Hepatocyte (in vitro differentiated cells): ENCODE measurements around the gene ANAPC2. TPM values are rescaled to one million over a fixed set of nuclear protein-coding genes. Genes with fewer than 3 reads are reported as not detected.
A peak's percentile ranks its signal among the peaks of the same experiment; 100 is the strongest.

Source experiments
- DNase-seq: peaks from one replicate; pipeline ENCODE4 v3.0.0-alpha.2; 2016; ENCODE audit warnings: low spot score
- H2AFZ ChIP-seq: fragments of 200-600 bp; sonication (generic); 2 replicates; pipeline ENCODE4 v1.6.0; 2016; ENCODE audit warnings: antibody characterized with exemption, mild to moderate bottlenecking
- H3K27ac ChIP-seq: fragments of 200-600 bp; sonication (generic); 2 replicates; pipeline ENCODE4 v1.5.1; 2016; ENCODE audit warnings: mild to moderate bottlenecking
- H3K27me3 ChIP-seq: fragments of 200-600 bp; sonication (generic); 2 replicates; pipeline ENCODE4 v1.6.1; 2016
- H3K36me3 ChIP-seq: fragments of 200-600 bp; sonication (generic); replicated peaks from 2 replicates; pipeline ENCODE4 v1.5.1; 2016; ENCODE audit warnings: low read depth; ENCODE audit not compliant: insufficient read depth
- H3K4me1 ChIP-seq: fragments of 200-600 bp; sonication (generic); 2 replicates; pipeline ENCODE4 v1.5.1; 2016; ENCODE audit warnings: mild to moderate bottlenecking, moderate library complexity; ENCODE audit not compliant: insufficient read depth
- H3K4me2 ChIP-seq: fragments of 200-600 bp; sonication (generic); 2 replicates; pipeline ENCODE4 v1.6.0; 2016
- H3K4me3 ChIP-seq: fragments of 200-600 bp; sonication (generic); 2 replicates; pipeline ENCODE4 v1.5.1; 2016; ENCODE audit warnings: mild to moderate bottlenecking
- H3K79me2 ChIP-seq: fragments of 200-600 bp; sonication (generic); 2 replicates; pipeline ENCODE4 v1.6.0; 2017; ENCODE audit warnings: mild to moderate bottlenecking
- H3K9me2 ChIP-seq: fragments of 200-600 bp; sonication (generic); replicated peaks from 2 replicates; pipeline ENCODE4 v1.6.0; 2017; ENCODE audit warnings: mild to moderate bottlenecking; ENCODE audit not compliant: insufficient read depth
- H3K9me3 ChIP-seq: fragments of 200-600 bp; sonication (generic); 2 replicates; pipeline ENCODE4 v1.5.1; 2016; ENCODE audit warnings: low read depth, mild to moderate bottlenecking
- H4K20me1 ChIP-seq: fragments of 200-600 bp; sonication (generic); 2 replicates; pipeline ENCODE4 v1.6.0; 2016; ENCODE audit warnings: mild to moderate bottlenecking; ENCODE audit not compliant: insufficient read depth, poor library complexity, severe bottlenecking
- EZH2 ChIP-seq: fragments of 200-600 bp; sonication (generic); IDR thresholded peaks from 2 replicates; pipeline ENCODE4 v1.6.1; 2016; ENCODE audit warnings: antibody characterized with exemption, mild to moderate bottlenecking, borderline replicate concordance
- EZH2phosphoT487 ChIP-seq: fragments of 200-600 bp; sonication (generic); IDR thresholded peaks from one replicate; pipeline ENCODE4 v1.6.1; 2018; ENCODE audit warnings: antibody characterized with exemption, mild to moderate bottlenecking, low read depth, moderate library complexity; ENCODE audit not compliant: unreplicated experiment, severe bottlenecking
- WGBS: methylation state at CpG from one replicate; pipeline ENCODE4 v1.1.6; 2016; ENCODE audit warnings: low lambda C conversion rate; ENCODE audit errors: missing lambda C conversion rate; 5-methylcytosine and 5-hydroxymethylcytosine counted together
- polyA plus RNA-seq: library from polyadenylated mRNA; unstranded; fragments of >200 nt; fragmentation: Nextera tagmentation; extraction: Ambion mirVana; gene quantifications from 2 replicates; pipeline ENCODE4 v1.2.1, GENCODE V29; 2016
- total RNA-seq: library from RNA; depleted of rRNA; stranded (reverse); fragments of >200 nt; gene quantifications from 2 replicates; pipeline ENCODE4 v1.2.3, GENCODE V29; 2014
- TF ChIP-seq, protein P1 (sequence below): fragments of 200-600 bp; sonication (generic); IDR thresholded peaks from 2 replicates; pipeline ENCODE4 v1.5.1; 2016; ENCODE audit warnings: antibody characterized with exemption, mild to moderate bottlenecking; ENCODE audit not compliant: poor library complexity

The ANAPC2 gene
- total and polyA plus RNA-seq, 2 experiments from 2014 or later, result 12.2 to 21.3 TPM

DNA sequence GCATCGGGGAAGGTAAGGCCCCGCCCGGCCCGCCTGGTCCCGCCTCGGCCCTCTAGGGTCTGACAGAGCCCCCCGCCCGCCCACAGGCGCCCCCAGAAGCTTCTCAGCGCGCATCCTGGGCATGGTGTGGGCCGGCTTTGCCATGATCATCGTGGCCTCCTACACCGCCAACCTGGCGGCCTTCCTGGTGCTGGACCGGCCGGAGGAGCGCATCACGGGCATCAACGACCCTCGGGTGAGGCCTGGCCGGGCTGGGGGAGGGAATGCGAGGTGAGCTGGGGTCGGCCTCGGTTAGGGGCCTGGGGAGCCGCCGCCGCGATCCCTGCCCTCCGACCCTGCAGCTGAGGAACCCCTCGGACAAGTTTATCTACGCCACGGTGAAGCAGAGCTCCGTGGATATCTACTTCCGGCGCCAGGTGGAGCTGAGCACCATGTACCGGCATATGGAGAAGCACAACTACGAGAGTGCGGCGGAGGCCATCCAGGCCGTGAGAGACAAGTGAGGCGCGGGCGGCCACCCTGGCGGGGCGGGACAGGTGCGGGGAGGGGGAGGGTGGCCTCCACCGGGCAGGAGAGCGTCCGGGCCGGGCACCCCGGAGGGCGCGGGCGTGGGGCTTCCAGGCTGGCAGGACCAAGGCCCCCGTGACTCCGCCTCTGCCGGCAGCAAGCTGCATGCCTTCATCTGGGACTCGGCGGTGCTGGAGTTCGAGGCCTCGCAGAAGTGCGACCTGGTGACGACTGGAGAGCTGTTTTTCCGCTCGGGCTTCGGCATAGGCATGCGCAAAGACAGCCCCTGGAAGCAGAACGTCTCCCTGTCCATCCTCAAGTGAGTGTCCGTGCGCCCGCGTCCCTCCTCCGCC lies 25.6 kb downstream of the ANAPC2 start:
- Histone ChIP-seq H3K4me1 (peaks cover 11% of the 10 kb centered on the region), H3K27me3 (peaks cover 98% of the 10 kb centered on the region), H3K36me3 (no peaks in the 10 kb centered on the region), H3K9me2 (no peaks in the 10 kb centered on the region), H3K79me2 (no peaks in the 10 kb centered on the region), H2AFZ (peak overlapping the region; percentile 26), H3K4me2 (peak overlapping the region; percentile 78), H4K20me1 (no peaks in the 10 kb centered on the region), H3K9me3 (no peaks in the 10 kb centered on the region), H3K27ac (no peak overlapping the region), H3K4me3 (no peak overlapping the region)
- peak; percentile 60 for DNase-seq
- TF ChIP-seq, protein P1, sequence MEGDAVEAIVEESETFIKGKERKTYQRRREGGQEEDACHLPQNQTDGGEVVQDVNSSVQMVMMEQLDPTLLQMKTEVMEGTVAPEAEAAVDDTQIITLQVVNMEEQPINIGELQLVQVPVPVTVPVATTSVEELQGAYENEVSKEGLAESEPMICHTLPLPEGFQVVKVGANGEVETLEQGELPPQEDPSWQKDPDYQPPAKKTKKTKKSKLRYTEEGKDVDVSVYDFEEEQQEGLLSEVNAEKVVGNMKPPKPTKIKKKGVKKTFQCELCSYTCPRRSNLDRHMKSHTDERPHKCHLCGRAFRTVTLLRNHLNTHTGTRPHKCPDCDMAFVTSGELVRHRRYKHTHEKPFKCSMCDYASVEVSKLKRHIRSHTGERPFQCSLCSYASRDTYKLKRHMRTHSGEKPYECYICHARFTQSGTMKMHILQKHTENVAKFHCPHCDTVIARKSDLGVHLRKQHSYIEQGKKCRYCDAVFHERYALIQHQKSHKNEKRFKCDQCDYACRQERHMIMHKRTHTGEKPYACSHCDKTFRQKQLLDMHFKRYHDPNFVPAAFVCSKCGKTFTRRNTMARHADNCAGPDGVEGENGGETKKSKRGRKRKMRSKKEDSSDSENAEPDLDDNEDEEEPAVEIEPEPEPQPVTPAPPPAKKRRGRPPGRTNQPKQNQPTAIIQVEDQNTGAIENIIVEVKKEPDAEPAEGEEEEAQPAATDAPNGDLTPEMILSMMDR, result peak; percentile 34
- no peak for TF ChIP-seq EZH2phosphoT487
- TF ChIP-seq EZH2, result peak; percentile 60
- WGBS, result 9% methylated on average over 46 of the region's 74 CpGs

DNA sequence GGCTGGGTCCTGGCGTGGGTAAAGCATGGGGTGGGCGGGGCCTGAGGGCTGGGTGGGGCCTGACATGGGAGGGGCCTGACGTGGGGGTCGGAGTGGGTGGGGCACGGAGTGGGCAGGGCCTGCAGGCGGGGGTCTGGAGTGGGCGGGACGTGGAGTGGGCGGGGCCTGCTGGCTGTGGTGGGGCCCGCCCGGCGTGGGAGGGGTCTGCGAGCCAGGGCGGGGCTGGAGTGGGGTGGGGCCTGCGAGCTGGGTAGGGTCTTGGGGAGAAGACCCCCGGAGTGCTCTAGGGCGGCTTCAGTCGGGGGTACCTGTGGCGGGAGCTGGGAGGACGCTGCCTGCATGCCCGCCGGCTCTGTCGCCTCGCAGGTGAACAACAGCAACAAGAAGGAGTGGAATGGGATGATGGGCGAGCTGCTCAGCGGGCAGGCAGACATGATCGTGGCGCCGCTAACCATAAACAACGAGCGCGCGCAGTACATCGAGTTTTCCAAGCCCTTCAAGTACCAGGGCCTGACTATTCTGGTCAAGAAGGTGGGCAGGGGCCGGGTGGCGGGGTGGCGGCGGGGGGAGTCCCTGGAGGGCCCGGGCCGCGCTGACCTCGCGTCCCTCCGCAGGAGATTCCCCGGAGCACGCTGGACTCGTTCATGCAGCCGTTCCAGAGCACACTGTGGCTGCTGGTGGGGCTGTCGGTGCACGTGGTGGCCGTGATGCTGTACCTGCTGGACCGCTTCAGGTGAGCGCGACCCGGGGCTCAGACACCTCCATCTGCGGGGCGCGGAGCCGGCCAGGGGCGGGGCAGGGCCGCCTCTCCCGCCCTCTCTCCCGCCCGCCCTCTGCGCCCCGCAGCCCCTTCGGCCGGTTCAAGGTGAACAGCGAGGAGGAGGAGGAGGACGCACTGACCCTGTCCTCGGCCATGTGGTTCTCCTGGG lies 26.5 kb downstream of the ANAPC2 start:
- Histone ChIP-seq H3K9me2 (no peaks in the 10 kb centered on the region), H3K9me3 (no peaks in the 10 kb centered on the region), H3K4me3 (no peak overlapping the region), H3K27me3 (peaks cover 95% of the 10 kb centered on the region), H3K36me3 (no peaks in the 10 kb centered on the region), H3K27ac (no peak overlapping the region), H4K20me1 (no peaks in the 10 kb centered on the region), H3K4me1 (peaks cover 10% of the 10 kb centered on the region), H3K4me2 (peak overlapping the region; percentile 78), H2AFZ (no peak overlapping the region), H3K79me2 (no peaks in the 10 kb centered on the region)
- no peak for DNase-seq
- TF ChIP-seq EZH2 (no peak), EZH2phosphoT487 (no peak)
- TF ChIP-seq, protein P1, result no peak
- 9% methylated on average over 30 of the region's 71 CpGs for WGBS

DNA sequence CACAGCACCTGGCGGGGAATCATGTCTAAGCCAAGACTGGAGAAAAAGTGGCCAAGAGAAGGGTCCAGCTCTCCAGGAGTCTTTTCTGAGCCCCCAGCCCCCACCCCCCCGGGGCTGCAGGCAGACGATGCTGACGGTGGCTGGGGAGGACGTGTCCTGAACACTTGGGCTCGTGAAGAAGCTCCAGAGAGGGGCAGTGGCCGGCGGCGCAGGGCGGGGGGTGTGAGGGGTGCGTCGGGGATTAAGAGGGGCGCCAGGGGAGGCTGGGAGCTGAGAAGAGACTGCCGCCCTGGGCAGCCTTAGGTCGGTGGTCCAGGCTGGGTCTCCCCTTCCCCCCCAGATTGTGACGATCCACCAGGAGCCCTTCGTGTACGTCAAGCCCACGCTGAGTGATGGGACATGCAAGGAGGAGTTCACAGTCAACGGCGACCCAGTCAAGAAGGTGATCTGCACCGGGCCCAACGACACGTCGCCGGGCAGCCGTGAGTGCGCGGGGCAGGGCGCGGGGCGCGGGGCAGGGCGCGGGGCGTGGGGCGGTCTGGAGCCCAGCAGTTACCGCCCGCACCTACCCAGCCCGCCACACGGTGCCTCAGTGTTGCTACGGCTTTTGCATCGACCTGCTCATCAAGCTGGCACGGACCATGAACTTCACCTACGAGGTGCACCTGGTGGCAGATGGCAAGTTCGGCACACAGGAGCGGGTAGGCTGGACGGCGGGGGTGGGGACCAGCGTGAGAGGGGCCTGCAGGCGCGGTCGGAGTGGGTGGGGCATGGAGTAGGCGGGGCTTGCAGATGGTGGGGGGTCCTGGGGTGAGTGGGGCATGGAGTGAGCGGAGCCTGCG lies 27.4 kb downstream of the ANAPC2 start:
- TF ChIP-seq EZH2 (no peak), EZH2phosphoT487 (no peak)
- TF ChIP-seq, protein P1, result no peak
- H3K4me3 ChIP-seq, result no peak overlapping the region
- peaks cover 10% of the 10 kb centered on the region for H3K4me1 ChIP-seq
- no peak for DNase-seq
- no peaks in the 10 kb centered on the region for H3K9me2 ChIP-seq
- 56% methylated on average over 25 of the region's 56 CpGs for WGBS
- no peaks in the 10 kb centered on the region for H3K79me2 ChIP-seq
- H3K4me2 ChIP-seq, result no peak overlapping the region
- no peaks in the 10 kb centered on the region for H3K36me3 ChIP-seq
- peaks cover 95% of the 10 kb centered on the region for H3K27me3 ChIP-seq
- H3K27ac ChIP-seq, result no peak overlapping the region
- H4K20me1 ChIP-seq, result no peaks in the 10 kb centered on the region
- H2AFZ ChIP-seq, result no peak overlapping the region
- H3K9me3 ChIP-seq, result no peaks in the 10 kb centered on the region
